Measurements from ENCODE around the gene TRIM46. TPM values are rescaled to one million over a fixed set of nuclear protein-coding genes. Genes with fewer than 3 reads are reported as not detected.

The TRIM46 gene
- total RNA-seq, 1 experiment from 2014 or later: 4.1 TPM

DNA sequence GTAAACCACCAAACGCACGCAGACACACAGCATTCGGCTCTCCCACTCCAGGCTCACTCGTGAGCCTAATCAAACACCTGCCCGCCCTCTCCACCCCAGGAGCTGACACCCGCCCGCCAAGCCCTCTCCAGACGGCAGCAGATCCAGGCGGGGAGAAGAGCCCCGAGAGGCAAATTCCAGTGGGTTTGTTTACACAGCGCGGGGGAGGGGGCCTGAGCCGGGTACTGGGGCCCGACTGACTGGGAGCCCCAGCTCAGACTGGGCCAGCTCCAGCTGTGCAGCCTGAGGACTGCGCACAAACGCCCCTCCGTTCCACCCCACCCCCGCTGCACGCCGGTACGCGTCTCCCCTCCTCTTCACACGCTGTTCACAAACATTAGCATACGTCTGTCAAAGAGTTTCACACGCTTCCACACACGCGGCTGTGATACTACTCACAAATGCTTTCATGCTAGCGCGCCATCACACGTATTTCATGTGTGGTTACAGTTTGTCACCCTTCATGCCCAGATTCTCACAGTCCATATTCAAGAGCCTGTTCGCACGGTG, 47.0 kb upstream of the TRIM46 start:
- Histone ChIP-seq H3K9me3 (ENCODE audit: low read length) (no peaks in the 10 kb centered on the region), H3K4me2 (ENCODE audit: low read length) (peak overlapping the region; percentile 97), H2AFZ (ENCODE audit: low read length) (peak overlapping the region; percentile 65), H3K9me2 (replicated peaks; ENCODE audit: low read length) (no peaks in the 10 kb centered on the region), H3K36me3 (ENCODE audit: low read depth, low read length) (peaks cover 6% of the 10 kb centered on the region; the same call in 1 of the 2 replicates), H3K4me1 (ENCODE audit: insufficient read depth, low read length) (peaks cover 66% of the 10 kb centered on the region), H3K4me3 (ENCODE audit: low read length) (peak overlapping the region; percentile 85), H3K27ac (ENCODE audit: low read length) (peak overlapping the region; percentile 99), H4K20me1 (ENCODE audit: low read length) (0 out of 2 replicates have a peak, but pooled peaks cover 6% of the 10 kb centered on the region), H3K9ac (ENCODE audit: low read length) (peak overlapping the region; percentile 95), H3F3A (ENCODE audit: low read length, unreplicated experiment) (no peaks in the 10 kb centered on the region), H3K27me3 (ENCODE audit: low read length) (no peaks in the 10 kb centered on the region), H3K79me2 (ENCODE audit: low read length) (peaks cover 32% of the 10 kb centered on the region)
- intact Hi-C loops (cut with micrococcal nuclease): loop anchor here (1.0 kb wide), 1 partner anchor 9 kb away; the partner anchor contains the start of gene SLC50A1
- DNase-seq (no peak), ATAC-seq (peak; percentile 3)
- TF ChIP-seq EZH2 (IDR thresholded peaks at IDR 0.05; ENCODE audit: low read length, unreplicated experiment): no peak
- TF ChIP-seq, protein P1, sequence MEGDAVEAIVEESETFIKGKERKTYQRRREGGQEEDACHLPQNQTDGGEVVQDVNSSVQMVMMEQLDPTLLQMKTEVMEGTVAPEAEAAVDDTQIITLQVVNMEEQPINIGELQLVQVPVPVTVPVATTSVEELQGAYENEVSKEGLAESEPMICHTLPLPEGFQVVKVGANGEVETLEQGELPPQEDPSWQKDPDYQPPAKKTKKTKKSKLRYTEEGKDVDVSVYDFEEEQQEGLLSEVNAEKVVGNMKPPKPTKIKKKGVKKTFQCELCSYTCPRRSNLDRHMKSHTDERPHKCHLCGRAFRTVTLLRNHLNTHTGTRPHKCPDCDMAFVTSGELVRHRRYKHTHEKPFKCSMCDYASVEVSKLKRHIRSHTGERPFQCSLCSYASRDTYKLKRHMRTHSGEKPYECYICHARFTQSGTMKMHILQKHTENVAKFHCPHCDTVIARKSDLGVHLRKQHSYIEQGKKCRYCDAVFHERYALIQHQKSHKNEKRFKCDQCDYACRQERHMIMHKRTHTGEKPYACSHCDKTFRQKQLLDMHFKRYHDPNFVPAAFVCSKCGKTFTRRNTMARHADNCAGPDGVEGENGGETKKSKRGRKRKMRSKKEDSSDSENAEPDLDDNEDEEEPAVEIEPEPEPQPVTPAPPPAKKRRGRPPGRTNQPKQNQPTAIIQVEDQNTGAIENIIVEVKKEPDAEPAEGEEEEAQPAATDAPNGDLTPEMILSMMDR (conservative IDR thresholded peaks at IDR 0.05; ENCODE audit: low read depth, low read length): peak; percentile 32; the same call in 1 of the 2 replicates
- TF ChIP-seq EZH2phosphoT487 (IDR thresholded peaks at IDR 0.05; ENCODE audit: borderline replicate concordance, low read length): no peak
- CTCF ChIA-PET: interaction anchor here (0.6 kb wide), 1 partner anchor 13 kb away, joined by 8 read pairs; no protein-coding TSS in a partner anchor
- BruUV-seq (replicated peaks): TSS peak; percentile 18
- POLR2A ChIA-PET (ENCODE audit: unreplicated experiment): no interaction called here

DNA sequence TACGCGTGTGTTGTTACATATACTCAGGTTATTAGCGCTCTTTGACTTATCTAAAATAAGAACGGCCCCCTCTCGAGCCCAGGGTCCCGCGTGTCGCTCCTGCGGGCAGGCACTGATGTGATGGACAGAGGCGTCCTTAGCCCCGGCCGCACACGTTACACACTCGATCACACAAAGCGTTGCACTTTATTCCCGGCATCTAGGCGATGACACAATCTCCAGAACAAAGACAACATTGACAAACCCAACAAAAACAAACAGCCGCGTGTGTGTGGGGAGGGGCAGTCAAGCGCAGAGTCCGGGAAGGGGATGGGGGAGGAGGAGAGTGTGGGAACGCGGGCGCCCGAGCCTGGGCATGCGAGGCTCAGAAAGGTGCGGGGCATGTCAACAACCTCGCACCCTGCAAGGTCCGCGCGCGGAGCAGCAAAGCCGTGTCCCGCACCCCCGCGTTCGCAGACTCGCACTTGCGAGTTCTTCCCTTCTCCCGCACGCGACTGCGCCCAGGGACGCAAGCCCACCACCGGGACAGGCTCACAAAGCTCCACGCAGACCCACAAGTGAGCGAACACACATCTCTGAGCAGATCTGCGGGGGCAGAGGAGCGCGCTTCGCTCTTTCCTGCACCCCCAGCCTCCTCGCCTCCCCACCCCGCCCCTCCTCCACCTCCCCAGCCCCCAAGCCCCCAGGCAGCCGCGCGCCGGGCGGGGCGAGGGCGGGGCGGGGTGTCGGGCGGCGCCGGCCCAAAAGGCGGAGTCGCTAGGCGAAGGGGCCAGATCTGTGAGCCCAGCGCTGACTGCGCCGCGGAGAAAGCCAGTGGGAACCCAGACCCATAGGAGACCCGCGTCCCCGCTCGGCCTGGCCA, 46.3 kb upstream of the TRIM46 start, which contains the start of gene EFNA1:
EFNA1 (plus strand) TSS at position 772 of the 862 bp plus-strand sequence. CDS start 102 bp downstream, outside the sequence.
- H3K4me2 ChIP-seq (ENCODE audit: low read length): peak within 1 kb of the TSS; percentile 97
- TF ChIP-seq, protein P1 (conservative IDR thresholded peaks at IDR 0.05; ENCODE audit: low read depth, low read length): no peak
- peak; percentile 83 for TF ChIP-seq EZH2phosphoT487 (IDR thresholded peaks at IDR 0.05; ENCODE audit: borderline replicate concordance, low read length)
- ChIA-PET POLR2A (ENCODE audit: unreplicated experiment) (no interaction called here), CTCF (interaction anchor here (1.3 kb wide), 1 partner anchor 40 kb away, joined by 5 read pairs; no protein-coding TSS in a partner anchor)
- peak within 1 kb of the TSS; percentile 65 for H2AFZ ChIP-seq (ENCODE audit: low read length)
- BruUV-seq (replicated peaks): no TSS peak
- H3K4me1 ChIP-seq (ENCODE audit: insufficient read depth, low read length): peaks cover 68% of the 10 kb centered on the region
- H3K4me3 ChIP-seq (ENCODE audit: low read length): peak within 1 kb of the TSS; percentile 85
- H3K27me3 ChIP-seq (ENCODE audit: low read length): no peaks in the 10 kb centered on the region
- H3K27ac ChIP-seq (ENCODE audit: low read length): peak within 1 kb of the TSS; percentile 99
- peaks cover 10% of the 10 kb centered on the region; the same call in 1 of the 2 replicates for H3K36me3 ChIP-seq (ENCODE audit: low read depth, low read length)
- peak; percentile 45 for ATAC-seq
- no peaks in the 10 kb centered on the region for H3K9me3 ChIP-seq (ENCODE audit: low read length)
- H3K9me2 ChIP-seq (replicated peaks; ENCODE audit: low read length): no peaks in the 10 kb centered on the region
- peaks cover 35% of the 10 kb centered on the region for H3K79me2 ChIP-seq (ENCODE audit: low read length)
- peak; percentile 86 for DNase-seq
- intact Hi-C loops (cut with micrococcal nuclease): loop anchor here (1.0 kb wide), 1 partner anchor 8 kb away; the partner anchor contains the start of gene SLC50A1
- H3F3A ChIP-seq (ENCODE audit: low read length, unreplicated experiment): no peaks in the 10 kb centered on the region
- H4K20me1 ChIP-seq (ENCODE audit: low read length): 0 out of 2 replicates have a peak, but pooled peaks cover 6% of the 10 kb centered on the region
- peak within 1 kb of the TSS; percentile 95 for H3K9ac ChIP-seq (ENCODE audit: low read length)

Data from PC-3 (cell line).